ENCODE data around the gene RICTOR. TPM values are rescaled to one million over a fixed set of nuclear protein-coding genes. Genes with fewer than 3 reads are reported as not detected.

The RICTOR gene
- total RNA-seq, 1 experiment from 2014 or later: 25.7 TPM

DNA sequence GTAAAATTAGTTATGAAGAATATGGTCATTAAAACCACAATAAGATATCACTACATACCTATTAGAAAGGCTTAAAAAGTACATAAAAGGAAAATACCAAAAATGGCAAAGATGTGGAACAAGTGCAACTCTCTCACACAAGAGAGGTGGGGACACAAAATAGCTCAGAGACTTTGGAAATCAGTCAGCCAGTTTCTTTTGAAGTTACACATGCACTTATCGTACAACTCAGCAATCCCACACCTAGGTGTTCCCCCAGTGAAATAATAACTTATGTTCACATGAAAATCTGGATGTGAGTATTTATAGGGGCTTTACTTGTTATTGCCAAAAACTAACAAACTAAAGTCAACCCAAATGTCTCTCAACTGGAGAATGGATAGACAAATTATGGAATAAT lies 9.8 kb upstream of the RICTOR start:
- H3K4me3 Mint-ChIP-seq (ENCODE audit: unreplicated experiment): no peak overlapping the region
- TF ChIP-seq CTCF (IDR thresholded peaks at IDR 0.05; ENCODE audit: insufficient read depth in 1 of 2, low read depth in 1 of 2, low read length in 1 of 2, severe bottlenecking in 1 of 2, unreplicated experiment in 1 of 2): no peak
- H3K9me3 Mint-ChIP-seq (ENCODE audit: unreplicated experiment): no peaks in the 10 kb centered on the region
- intact Hi-C loops (cut with micrococcal nuclease; ENCODE audit: unreplicated experiment): no loop called here
- ChIA-PET POLR2A (no interaction called here), CTCF (no interaction called here)
- H3K4me1 Mint-ChIP-seq (ENCODE audit: low read depth, unreplicated experiment): no peaks in the 10 kb centered on the region
- Histone ChIP-seq H3K4me1 (no peaks in the 10 kb centered on the region), H3K9me3 (no peaks in the 10 kb centered on the region; the same call in 1 of the 2 replicates), H3K36me3 (ENCODE audit: control insufficient read depth, insufficient read depth, low read length) (no peaks in the 10 kb centered on the region), H3K27me3 (replicated peaks; ENCODE audit: control insufficient read depth, insufficient read depth, low read length) (no peaks in the 10 kb centered on the region), H3K4me3 (ENCODE audit: low read depth, low read length) (no peak overlapping the region)
- peaks cover 3% of the 10 kb centered on the region for H3K27me3 Mint-ChIP-seq (ENCODE audit: insufficient read depth, unreplicated experiment)
- no TSS peak for BruUV-seq (replicated peaks)
- no peak for DNase-seq
- H3K27ac Mint-ChIP-seq (ENCODE audit: unreplicated experiment): no peak overlapping the region
- H3K36me3 Mint-ChIP-seq (ENCODE audit: insufficient read depth, unreplicated experiment): no peaks in the 10 kb centered on the region

- H3K36me3 ChIP-seq (ENCODE audit: control insufficient read depth, insufficient read depth, low read length): no peaks in the 10 kb centered on the region
- Mint-ChIP-seq H3K36me3 (ENCODE audit: insufficient read depth, unreplicated experiment) (no peaks in the 10 kb centered on the region), H3K9me3 (ENCODE audit: unreplicated experiment) (no peaks in the 10 kb centered on the region), H3K4me3 (ENCODE audit: unreplicated experiment) (no peak overlapping the region), H3K4me1 (ENCODE audit: low read depth, unreplicated experiment) (no peaks in the 10 kb centered on the region), H3K27me3 (ENCODE audit: insufficient read depth, unreplicated experiment) (peaks cover 3% of the 10 kb centered on the region), H3K27ac (ENCODE audit: unreplicated experiment) (no peak overlapping the region)
- ChIA-PET POLR2A (no interaction called here), CTCF (no interaction called here)
- H3K9me3 ChIP-seq: no peaks in the 10 kb centered on the region; the same call in 1 of the 2 replicates
- no peak for DNase-seq
- TF ChIP-seq CTCF (IDR thresholded peaks at IDR 0.05; ENCODE audit: insufficient read depth in 1 of 2, low read depth in 1 of 2, low read length in 1 of 2, severe bottlenecking in 1 of 2, unreplicated experiment in 1 of 2): no peak
- no peak overlapping the region for H3K4me3 ChIP-seq (ENCODE audit: low read depth, low read length)
- BruUV-seq (replicated peaks): no TSS peak
- no peaks in the 10 kb centered on the region for H3K4me1 ChIP-seq
- no peaks in the 10 kb centered on the region for H3K27me3 ChIP-seq (replicated peaks; ENCODE audit: control insufficient read depth, insufficient read depth, low read length)
- intact Hi-C loops (cut with micrococcal nuclease; ENCODE audit: unreplicated experiment): no loop called here
Observed at GRCh38 chr5:39082995-39083394, 8.8 kb upstream of the RICTOR start.

- no peak overlapping the region for H3K4me3 ChIP-seq (ENCODE audit: low read depth, low read length)
- intact Hi-C loops (cut with micrococcal nuclease; ENCODE audit: unreplicated experiment): loop anchor here (1.0 kb wide), 2 partner anchors 75 to 86 kb away; no protein-coding TSS in a partner anchor
- no TSS peak for BruUV-seq (replicated peaks)
- H3K9me3 ChIP-seq: no peaks in the 10 kb centered on the region; the same call in 1 of the 2 replicates
- peak; percentile 58 to 71 for DNase-seq
- H3K27me3 ChIP-seq (replicated peaks; ENCODE audit: control insufficient read depth, insufficient read depth, low read length): no peaks in the 10 kb centered on the region
- Mint-ChIP-seq H3K27me3 (ENCODE audit: insufficient read depth, unreplicated experiment) (peaks cover 3% of the 10 kb centered on the region), H3K4me1 (ENCODE audit: low read depth, unreplicated experiment) (no peaks in the 10 kb centered on the region), H3K4me3 (ENCODE audit: unreplicated experiment) (no peak overlapping the region), H3K9me3 (ENCODE audit: unreplicated experiment) (no peaks in the 10 kb centered on the region), H3K36me3 (ENCODE audit: insufficient read depth, unreplicated experiment) (no peaks in the 10 kb centered on the region), H3K27ac (ENCODE audit: unreplicated experiment) (no peak overlapping the region)
- ChIA-PET POLR2A (no interaction called here), CTCF (interaction anchor here (0.7 to 1.7 kb wide), 7 partner anchors 19 to 171 kb away, joined by 3 to 9 read pairs (median 3); no protein-coding TSS in a partner anchor)
- H3K4me1 ChIP-seq: no peaks in the 10 kb centered on the region
- no peaks in the 10 kb centered on the region for H3K36me3 ChIP-seq (ENCODE audit: control insufficient read depth, insufficient read depth, low read length)
- peak; percentile 82 to 86 for TF ChIP-seq CTCF (IDR thresholded peaks at IDR 0.05; ENCODE audit: insufficient read depth in 1 of 2, low read depth in 1 of 2, low read length in 1 of 2, severe bottlenecking in 1 of 2, unreplicated experiment in 1 of 2)
Observed at GRCh38 chr5:39080597-39081204, 6.5 kb upstream of the RICTOR start.

Measured in Caco-2 (cell line).